Sigmoid colon (tissue), 4 donors: ENCODE data around the gene PRKN.

Experiments used
- EP300 ChIP-seq, 4 donors: sonication (generic); formaldehyde crosslinking; IDR thresholded peaks; one replicate each; pipeline ENCODE4 v1.6.1; 2017; ENCODE audit warnings: antibody characterized with exemption in 4 of 4
- POLR2AphosphoS5 ChIP-seq, 4 donors: sonication (generic); formaldehyde crosslinking; IDR thresholded peaks; one replicate each; pipeline ENCODE4 v1.6.1; 2017; ENCODE audit warnings: antibody characterized with exemption in 4 of 4
- TF ChIP-seq, protein P1 (sequence below), 4 experiments: fragments of 450-650 bp in 3 of 4; fragments of 200-600 bp in 1 of 4; IDR thresholded peaks; one replicate each; pipeline ENCODE4 v1.5.1; 2016 to 2019; ENCODE audit warnings: antibody characterized with exemption in 4 of 4, mild to moderate bottlenecking in 3 of 4, moderate library complexity in 2 of 4

DNA sequence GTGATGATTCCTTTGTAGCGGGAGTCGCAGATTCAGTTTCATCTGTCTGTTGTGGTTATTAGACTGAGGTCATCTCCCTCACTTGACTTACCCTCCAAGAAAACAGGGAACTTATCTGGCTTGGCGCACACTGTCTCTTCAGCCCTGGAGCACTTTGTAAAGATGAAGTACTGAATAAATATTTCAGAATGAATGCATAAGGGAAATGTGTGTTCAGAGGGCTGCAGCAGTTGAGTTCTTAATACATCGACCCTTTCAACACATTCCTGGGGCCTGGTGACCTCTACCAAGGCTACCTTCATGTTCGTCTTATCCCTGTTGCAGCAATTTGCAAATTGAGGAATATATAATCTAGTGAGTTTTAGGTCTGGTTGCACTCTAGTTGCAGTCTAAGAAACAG, 801.2 kb downstream of the PRKN start:
- TF ChIP-seq EP300 (IDR thresholded peaks at IDR 0.05) (no peak), POLR2AphosphoS5 (IDR thresholded peaks at IDR 0.05) (no peak)
- TF ChIP-seq, protein P1, sequence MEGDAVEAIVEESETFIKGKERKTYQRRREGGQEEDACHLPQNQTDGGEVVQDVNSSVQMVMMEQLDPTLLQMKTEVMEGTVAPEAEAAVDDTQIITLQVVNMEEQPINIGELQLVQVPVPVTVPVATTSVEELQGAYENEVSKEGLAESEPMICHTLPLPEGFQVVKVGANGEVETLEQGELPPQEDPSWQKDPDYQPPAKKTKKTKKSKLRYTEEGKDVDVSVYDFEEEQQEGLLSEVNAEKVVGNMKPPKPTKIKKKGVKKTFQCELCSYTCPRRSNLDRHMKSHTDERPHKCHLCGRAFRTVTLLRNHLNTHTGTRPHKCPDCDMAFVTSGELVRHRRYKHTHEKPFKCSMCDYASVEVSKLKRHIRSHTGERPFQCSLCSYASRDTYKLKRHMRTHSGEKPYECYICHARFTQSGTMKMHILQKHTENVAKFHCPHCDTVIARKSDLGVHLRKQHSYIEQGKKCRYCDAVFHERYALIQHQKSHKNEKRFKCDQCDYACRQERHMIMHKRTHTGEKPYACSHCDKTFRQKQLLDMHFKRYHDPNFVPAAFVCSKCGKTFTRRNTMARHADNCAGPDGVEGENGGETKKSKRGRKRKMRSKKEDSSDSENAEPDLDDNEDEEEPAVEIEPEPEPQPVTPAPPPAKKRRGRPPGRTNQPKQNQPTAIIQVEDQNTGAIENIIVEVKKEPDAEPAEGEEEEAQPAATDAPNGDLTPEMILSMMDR (IDR thresholded peaks at IDR 0.05) = no peak
